Thyroid gland (tissue), 4 donors: Measurements from ENCODE around the gene LAMB3. TPM values are rescaled to one million over a fixed set of nuclear protein-coding genes. Genes with fewer than 3 reads are reported as not detected.
A peak's percentile ranks its signal among the peaks of the same experiment; 100 is the strongest.

Source experiments
- DNase-seq, 2 donors: peaks; one replicate each; pipeline ENCODE4 v3.0.0-alpha.2; 2019
- H3K27ac ChIP-seq, 3 donors: fragments of 200-600 bp; sonication (generic); 1 replicate in 2 of 3; 2 replicates in 1 of 3; pipeline ENCODE4 v1.5.1; 2016 to 2019; ENCODE audit warnings: mild to moderate bottlenecking in 1 of 3, moderate library complexity in 1 of 3
- H3K27me3 ChIP-seq: fragments of 200-600 bp; sonication (generic); one replicate; pipeline ENCODE4 v1.5.1; 2019
- H3K36me3 ChIP-seq, 2 donors: fragments of 200-600 bp; sonication (generic); one replicate each; pipeline ENCODE4 v1.5.1; 2016 to 2019
- H3K4me1 ChIP-seq, 2 donors: fragments of 200-600 bp; sonication (generic); one replicate each; pipeline ENCODE4 v1.5.1; 2017 to 2019
- H3K4me3 ChIP-seq, 3 donors: fragments of 200-600 bp; sonication (generic); replicated peaks in 1 of 3; 1 replicate in 2 of 3; 2 replicates in 1 of 3; pipeline ENCODE4 v1.5.1; 2016; ENCODE audit warnings: mild to moderate bottlenecking in 1 of 3
- H3K9me3 ChIP-seq: fragments of 200-600 bp; sonication (generic); one replicate; pipeline ENCODE4 v1.5.1; 2017
- CTCF ChIP-seq, 6 experiments: fragments of 200-600 bp in 3 of 6; fragments of 450-650 bp in 3 of 6; sonication (generic) in 3 of 6; IDR thresholded peaks; one replicate each; pipeline ENCODE4 v1.5.1; 2016 to 2019; ENCODE audit warnings: antibody characterized with exemption in 6 of 6, mild to moderate bottlenecking in 2 of 6, inconsistent platforms in 1 of 6, moderate library complexity in 1 of 6
- POLR2A ChIP-seq, 2 donors: fragments of 450-650 bp; IDR thresholded peaks; one replicate each; pipeline ENCODE4 v1.6.1; 2017; ENCODE audit warnings: antibody characterized with exemption in 2 of 2, mild to moderate bottlenecking in 2 of 2, moderate library complexity in 1 of 2
- WGBS, 2 donors: methylation state at CpG; one replicate each; pipeline ENCODE4 v1.1.5; 2017; 5-methylcytosine and 5-hydroxymethylcytosine counted together
- intact Hi-C: fragments of 100-400 bp; cut with DNase I; formaldehyde crosslinking; loops from one replicate; pipeline ENCODE4 v1.15.1; 2023
- total RNA-seq, 4 donors: library from RNA; depleted of rRNA; stranded (reverse); fragments of >200 nt; gene quantifications; one replicate each; pipeline ENCODE4 v1.2.3, GENCODE V29; 2016

Gene LAMB3
- total RNA-seq, 4 donors from 2014 or later: 0.56 to 5.6 (median 2.7) TPM

GRCh38 chr1:209629621-209630382, 22.4 kb downstream of the LAMB3 start:
- H3K4me3 ChIP-seq: no peak overlapping the region
- DNase-seq: no peak
- no peak for TF ChIP-seq CTCF (IDR thresholded peaks at IDR 0.05)
- TF ChIP-seq POLR2A (IDR thresholded peaks at IDR 0.05): no peak
- H3K27me3 ChIP-seq: no peaks in the 10 kb centered on the region
- intact Hi-C loops: loop anchor here (5.0 kb wide), 1 partner anchor 53 kb away; no protein-coding TSS in a partner anchor
- WGBS, 2 donors: 97 to 98% methylated on average over 11 of the region's 11 CpGs
- no peaks in the 10 kb centered on the region for H3K36me3 ChIP-seq
- H3K9me3 ChIP-seq: no peaks in the 10 kb centered on the region
- H3K27ac ChIP-seq: no peak overlapping the region
- H3K4me1 ChIP-seq: peaks cover 13 to 25% of the 10 kb centered on the region in 2 donors

- Histone ChIP-seq H3K9me3 (no peaks in the 10 kb centered on the region), H3K4me1 (peaks cover 13 to 25% of the 10 kb centered on the region in 2 donors), H3K27me3 (no peaks in the 10 kb centered on the region), H3K27ac (no peak overlapping the region), H3K4me3 (no peak overlapping the region), H3K36me3 (no peaks in the 10 kb centered on the region)
- WGBS, 2 donors: 88 to 91% methylated on average over 7 of the region's 7 CpGs
- DNase-seq: no peak
- intact Hi-C loops: loop anchor here (5.0 kb wide), 1 partner anchor 51 kb away; no protein-coding TSS in a partner anchor
- TF ChIP-seq POLR2A (IDR thresholded peaks at IDR 0.05) (no peak), CTCF (IDR thresholded peaks at IDR 0.05) (no peak)
Observed at GRCh38 chr1:209628618-209629299, 23.5 kb downstream of the LAMB3 start.

- Histone ChIP-seq H3K4me1 (peaks cover 13 to 25% of the 10 kb centered on the region in 2 donors), H3K27me3 (no peaks in the 10 kb centered on the region), H3K9me3 (no peaks in the 10 kb centered on the region), H3K27ac (no peak overlapping the region), H3K36me3 (no peaks in the 10 kb centered on the region), H3K4me3 (no peak overlapping the region)
- peak; percentile 75 to 82 for DNase-seq
- intact Hi-C loops: loop anchor here (5.0 kb wide), 1 partner anchor 50 kb away; no protein-coding TSS in a partner anchor
- 31 to 57% methylated on average over 11 to 13 of the region's 16 CpGs for WGBS, 2 donors
- TF ChIP-seq CTCF (IDR thresholded peaks at IDR 0.05): peak; percentile 84 to 97 (median 88)
- no peak for TF ChIP-seq POLR2A (IDR thresholded peaks at IDR 0.05)
Observed at GRCh38 chr1:209627732-209628196, 24.5 kb downstream of the LAMB3 start.

GRCh38 chr1:209627027-209627731, 25.0 kb downstream of the LAMB3 start:
- intact Hi-C loops: loop anchor here (5.0 kb wide), 1 partner anchor 50 kb away; no protein-coding TSS in a partner anchor
- WGBS, 2 donors: 37 to 63% methylated on average over 7 to 10 of the region's 16 CpGs
- DNase-seq: no peak

More at GRCh38 chr1:209627027-209627731, 25.0 kb downstream of the LAMB3 start:
- Histone ChIP-seq H3K4me1 (peaks cover 16 to 27% of the 10 kb centered on the region in 2 donors), H3K36me3 (no peaks in the 10 kb centered on the region), H3K27ac (no peak overlapping the region), H3K9me3 (no peaks in the 10 kb centered on the region), H3K27me3 (no peaks in the 10 kb centered on the region), H3K4me3 (no peak overlapping the region)
- TF ChIP-seq POLR2A (IDR thresholded peaks at IDR 0.05): no peak
- TF ChIP-seq CTCF (IDR thresholded peaks at IDR 0.05): no peak
